HG03460 (cell line): ENCODE data around the gene SGCE.

Source experiments
- ATAC-seq: cut with Tn5 transposase; IDR thresholded peaks from one replicate; pipeline ENCODE4 v1.9.1; 2021; ENCODE audit not compliant: unreplicated experiment

SGCE gene

GRCh38 chr7:94576316-94576715, 79.6 kb downstream of the SGCE start:
- no peak for ATAC-seq

- ATAC-seq = no peak
Measured at GRCh38 chr7:94575646-94576045, 80.3 kb downstream of the SGCE start.

GRCh38 chr7:94571816-94572215, 84.1 kb downstream of the SGCE start:
- ATAC-seq = no peak

GRCh38 chr7:94567396-94567795, 88.5 kb downstream of the SGCE start:
- ATAC-seq = no peak

- ATAC-seq = no peak
Measured at GRCh38 chr7:94565247-94565894, 90.6 kb downstream of the SGCE start.

- no peak for ATAC-seq
Measured at GRCh38 chr7:94562525-94562924, 93.4 kb downstream of the SGCE start.

GRCh38 chr7:94561841-94562514, 94.0 kb downstream of the SGCE start:
- ATAC-seq = no peak

- no peak for ATAC-seq
Measured at GRCh38 chr7:94559972-94560371, 96.0 kb downstream of the SGCE start.

GRCh38 chr7:94557215-94557614, 98.7 kb downstream of the SGCE start:
- ATAC-seq = no peak

GRCh38 chr7:94556028-94556427, 99.9 kb downstream of the SGCE start:
- peak; percentile 65 for ATAC-seq

- ATAC-seq = no peak
Measured at GRCh38 chr7:94547126-94547525, 108.8 kb downstream of the SGCE start.

GRCh38 chr7:94540428-94540827, 115.5 kb downstream of the SGCE start:
- no peak for ATAC-seq
